HFF-Myc (cell line): ENCODE measurements around the gene EPYC.
"Not testable (repeated sequence)": the region's sequence is repeated elsewhere in the genome, so short reads cannot be mapped to it uniquely, and the experiment has no call there.

ENCODE experiments used
- DNase-seq: peaks from one replicate; pipeline ENCODE4 v3.0.0-alpha.2; 2011; ENCODE audit warnings: low read depth; ENCODE audit errors: extremely low read depth
- H3K4me3 ChIP-seq: replicated peaks from 2 replicates; pipeline ENCODE4 v1.5.1; 2011; ENCODE audit warnings: low read depth, mild to moderate bottlenecking, control low read depth, low read length
- CTCF ChIP-seq: IDR thresholded peaks from 2 replicates; pipeline ENCODE4 v1.5.1; 2012; ENCODE audit warnings: mild to moderate bottlenecking, low read depth, low read length, control low read depth; ENCODE audit errors: missing control alignments

EPYC gene

GRCh38 chr12:90999527-90999926 lies 5.2 kb downstream of the EPYC start:
- no peak overlapping the region for H3K4me3 ChIP-seq
- no peak for TF ChIP-seq CTCF
- DNase-seq: no peak

- no peak overlapping the region for H3K4me3 ChIP-seq
- no peak for TF ChIP-seq CTCF
- no peak for DNase-seq
Observed at GRCh38 chr12:90995010-90995409, 9.8 kb downstream of the EPYC start.

GRCh38 chr12:90991952-90992465 lies 12.8 kb downstream of the EPYC start:
- TF ChIP-seq CTCF: no peak
- H3K4me3 ChIP-seq: no peak overlapping the region
- no peak for DNase-seq

GRCh38 chr12:90990611-90991010 lies 14.2 kb downstream of the EPYC start:
- DNase-seq: no peak
- TF ChIP-seq CTCF: no peak
- H3K4me3 ChIP-seq: no peak overlapping the region

- TF ChIP-seq CTCF: no peak
- no peak for DNase-seq
- no peak overlapping the region for H3K4me3 ChIP-seq
Observed at GRCh38 chr12:90989686-90990111, 15.1 kb downstream of the EPYC start.

GRCh38 chr12:90987520-90987919 lies 17.3 kb downstream of the EPYC start:
- no peak for TF ChIP-seq CTCF
- H3K4me3 ChIP-seq: no peak overlapping the region
- no peak for DNase-seq

- no peak for DNase-seq
- TF ChIP-seq CTCF: no peak
Observed at GRCh38 chr12:90987101-90987500, 17.7 kb downstream of the EPYC start.

GRCh38 chr12:90985331-90985730 lies 19.4 kb downstream of the EPYC start:
- not testable (repeated sequence) for H3K4me3 ChIP-seq

More at GRCh38 chr12:90987101-90987500, 17.7 kb downstream of the EPYC start:
- H3K4me3 ChIP-seq: no peak overlapping the region

More at GRCh38 chr12:90985331-90985730, 19.4 kb downstream of the EPYC start:
- not testable (repeated sequence) for DNase-seq
